Endothelial cell of umbilical vein (primary cell): Measurements from ENCODE around the gene LRFN5. TPM values are rescaled to one million over a fixed set of nuclear protein-coding genes. Genes with fewer than 3 reads are reported as not detected.

Experiments used
- Bru-seq: library from RNA; stranded (reverse); fragments of 400-500 nt; gene quantifications from one replicate; lab custom pipeline; 2021; lab: Mats Ljungman, UMichigan
- BruChase-seq, 2 experiments: library from RNA; stranded (reverse); fragments of 400-500 nt; gene quantifications; one replicate each; lab custom pipeline; 2021; lab: Mats Ljungman, UMichigan
- BruUV-seq: library from RNA; stranded (reverse); fragments of 400-500 nt; replicated peaks from 2 replicates; lab custom pipeline; 2021; lab: Mats Ljungman, UMichigan
- CTCF ChIA-PET: fragments of 300-600, 350-600 bp; sonication (Branson Sonifier 250); formaldehyde crosslinking; loops from one replicate; lab custom pipeline; 2021; ENCODE audit warnings: antibody characterized with exemption, inconsistent platforms; lab: Charles Lee
- POLR2A ChIA-PET: fragments of 300-600, 350-600 bp; sonication (Branson Sonifier 250); formaldehyde crosslinking; loops from one replicate; lab custom pipeline; 2021; ENCODE audit warnings: antibody characterized with exemption, inconsistent platforms; lab: Charles Lee
- DNase-seq: peaks from one replicate; pipeline ENCODE4 v3.0.0-alpha.2; 2011; ENCODE audit warnings: low read depth, low spot score
- FAIRE-seq: peaks from 2 replicates; lab custom pipeline; 2011; peaks lifted over from hg19 to GRCh38; lab: Jason Lieb, UNC
- H2AFZ ChIP-seq: 2 replicates; pipeline ENCODE4 v1.6.0; 2012; ENCODE audit warnings: low read depth, low read length, control low read depth, inconsistent platforms
- H3K27ac ChIP-seq: 2 replicates; pipeline ENCODE4 v1.5.1; 2011; ENCODE audit warnings: low read depth, mild to moderate bottlenecking, control low read depth, low read length, moderate library complexity; ENCODE audit not compliant: insufficient read depth
- H3K27me3 ChIP-seq, 2 experiments: 2 replicates each; pipeline versions ENCODE4 v1.6.0 to v1.6.1; 2011; ENCODE audit warnings: low read length in 2 of 2, mixed read lengths in 1 of 2; ENCODE audit not compliant: control insufficient read depth in 2 of 2, insufficient read depth in 2 of 2
- H3K36me3 ChIP-seq, 2 experiments: 2 replicates in 1 of 2; 3 replicates in 1 of 2; pipeline ENCODE4 v1.5.1; 2011; ENCODE audit warnings: low read length in 2 of 2, mild to moderate bottlenecking in 1 of 2, moderate library complexity in 1 of 2; ENCODE audit not compliant: control insufficient read depth in 2 of 2, insufficient read depth in 2 of 2; ENCODE audit errors: extremely low read depth in 1 of 2
- H3K4me1 ChIP-seq: 3 replicates; pipeline ENCODE4 v1.5.1; 2011; ENCODE audit warnings: mild to moderate bottlenecking, low read length; ENCODE audit not compliant: control insufficient read depth, insufficient read depth; ENCODE audit errors: extremely low read depth
- H3K4me2 ChIP-seq: 2 replicates; pipeline ENCODE4 v1.6.1; 2011; ENCODE audit warnings: low read length, control low read depth, mixed read lengths; ENCODE audit not compliant: insufficient read depth
- H3K4me3 ChIP-seq, 3 experiments: fragments of 200-600 bp in 1 of 3; sonication (generic), shearing (Covaris generic) in 1 of 3; replicated peaks in 1 of 3; 2 replicates each; pipeline ENCODE4 v1.5.1; 2011 to 2016; ENCODE audit warnings: control low read depth in 3 of 3, low read length in 3 of 3, mild to moderate bottlenecking in 2 of 3, inconsistent platforms in 1 of 3, low read depth in 1 of 3, moderate library complexity in 1 of 3; ENCODE audit not compliant: insufficient read depth in 1 of 3
- H3K79me2 ChIP-seq: 2 replicates; pipeline ENCODE4 v1.6.0; 2012; ENCODE audit warnings: low read length, inconsistent platforms; ENCODE audit not compliant: control insufficient read depth, insufficient read depth
- H3K9ac ChIP-seq: replicated peaks from 2 replicates; pipeline ENCODE3; 2011; ENCODE audit warnings: low read length, control low read depth; ENCODE audit not compliant: insufficient read depth; ENCODE audit errors: extremely low read depth
- H3K9me1 ChIP-seq: replicated peaks from 3 replicates; pipeline ENCODE4 v1.6.0; 2011; ENCODE audit warnings: mild to moderate bottlenecking, low read length; ENCODE audit not compliant: control insufficient read depth, insufficient read depth; ENCODE audit errors: extremely low read depth
- H3K9me3 ChIP-seq: replicated peaks from 2 replicates; pipeline ENCODE4 v1.5.1; 2012; ENCODE audit warnings: low read length, inconsistent platforms; ENCODE audit not compliant: control insufficient read depth, insufficient read depth
- H4K20me1 ChIP-seq: replicated peaks from 2 replicates; pipeline ENCODE3; 2011; ENCODE audit warnings: mild to moderate bottlenecking, low read length; ENCODE audit not compliant: control insufficient read depth, insufficient read depth; ENCODE audit errors: extremely low read depth
- EZH2 ChIP-seq: IDR thresholded peaks from 2 replicates; pipeline ENCODE4 v1.6.1; 2012; ENCODE audit warnings: borderline replicate concordance, low read depth, mild to moderate bottlenecking, moderate library complexity, low read length, inconsistent platforms; ENCODE audit not compliant: severe bottlenecking
- FOS ChIP-seq: IDR thresholded peaks from 2 replicates; pipeline ENCODE4 v1.6.1; 2011; ENCODE audit warnings: mild to moderate bottlenecking, low read length, moderate library complexity, borderline replicate concordance; ENCODE audit not compliant: insufficient read depth
- GATA2 ChIP-seq: IDR thresholded peaks from 2 replicates; pipeline ENCODE4 v1.7.0; 2011; ENCODE audit warnings: low read depth, mild to moderate bottlenecking, moderate library complexity, mixed read lengths, low read length; ENCODE audit not compliant: insufficient read length, insufficient read depth
- MYC ChIP-seq: IDR thresholded peaks from one replicate; pipeline ENCODE4 v1.6.1; 2011; ENCODE audit warnings: mild to moderate bottlenecking, low read depth, low read length
- POLR2AphosphoS5 ChIP-seq: IDR thresholded peaks from 2 replicates; pipeline ENCODE4 v1.6.1; 2012; ENCODE audit warnings: low read depth, mild to moderate bottlenecking, control low read depth, low read length, moderate library complexity; ENCODE audit not compliant: insufficient read depth
- dilution Hi-C: fragments of 300-500 bp; cut with MboI; formaldehyde crosslinking; loops from one replicate; pipeline ENCODE4 v1.15.0; 2019; ENCODE audit warnings: low sequenced_read_pairs; ENCODE audit not compliant: extremely low pct_ligation_motif_present
- intact Hi-C: fragments of 100-400 bp; cut with micrococcal nuclease; formaldehyde crosslinking; loops from one replicate; pipeline ENCODE4 v1.10.0; 2022
- long read RNA-seq: library from polyadenylated mRNA; stranded (forward); transcript quantifications from one replicate; pipeline ENCODE4 v2.0.0, GENCODE V29; 2021
- polyA minus RNA-seq, 3 experiments: library from RNA; depleted of rRNA, polyadenylated mRNA; stranded (reverse); fragments of >200 nt; gene quantifications; 1 replicate in 1 of 3; 2 replicates in 2 of 3; pipeline ENCODE4 v1.2.3, GENCODE V29; 2011
- polyA plus RNA-seq, 4 experiments: library from polyadenylated mRNA; depleted of rRNA in 3 of 4; stranded (reverse) in 3 of 4; unstranded in 1 of 4; fragments of >200 nt; gene quantifications; 2 replicates each; pipeline versions ENCODE4 v1.2.1 to v1.2.3, GENCODE V29; 2011 to 2012; ENCODE audit warnings: missing spikeins in 1 of 4
- total RNA-seq: library from RNA; stranded (reverse); gene quantifications from 2 replicates; pipeline ENCODE4 v1.2.3, GENCODE V29; 2021

Gene LRFN5
- not detected in 2 replicates for total RNA-seq
- polyA plus RNA-seq: not detected in 2 replicates
- not detected in 2 replicates for polyA plus RNA-seq (2011; cell fraction: cytosol; rRNA removed)
- not detected in 2 replicates for polyA plus RNA-seq (2011; cell fraction: nucleus; rRNA removed)
- polyA plus RNA-seq (2012): not detected in 2 replicates
- polyA minus RNA-seq: not detected in 2 replicates
- polyA minus RNA-seq (2011; cell fraction: cytosol; rRNA and poly(A)+ RNA removed): not detected
- not detected in 2 replicates for polyA minus RNA-seq (2011; cell fraction: nucleus; rRNA and poly(A)+ RNA removed)
- Bru-seq, nascent RNA: percentile 2 among the genes with signal in this experiment
- BruChase-seq, experiment 1, labeled RNA remaining after a 6-hour chase: percentile 10 among the genes with signal in this experiment
- percentile 19 among the genes with signal in this experiment for BruChase-seq, experiment 2, labeled RNA remaining after a 2-hour chase
- long read RNA-seq: 0 reads

DNA sequence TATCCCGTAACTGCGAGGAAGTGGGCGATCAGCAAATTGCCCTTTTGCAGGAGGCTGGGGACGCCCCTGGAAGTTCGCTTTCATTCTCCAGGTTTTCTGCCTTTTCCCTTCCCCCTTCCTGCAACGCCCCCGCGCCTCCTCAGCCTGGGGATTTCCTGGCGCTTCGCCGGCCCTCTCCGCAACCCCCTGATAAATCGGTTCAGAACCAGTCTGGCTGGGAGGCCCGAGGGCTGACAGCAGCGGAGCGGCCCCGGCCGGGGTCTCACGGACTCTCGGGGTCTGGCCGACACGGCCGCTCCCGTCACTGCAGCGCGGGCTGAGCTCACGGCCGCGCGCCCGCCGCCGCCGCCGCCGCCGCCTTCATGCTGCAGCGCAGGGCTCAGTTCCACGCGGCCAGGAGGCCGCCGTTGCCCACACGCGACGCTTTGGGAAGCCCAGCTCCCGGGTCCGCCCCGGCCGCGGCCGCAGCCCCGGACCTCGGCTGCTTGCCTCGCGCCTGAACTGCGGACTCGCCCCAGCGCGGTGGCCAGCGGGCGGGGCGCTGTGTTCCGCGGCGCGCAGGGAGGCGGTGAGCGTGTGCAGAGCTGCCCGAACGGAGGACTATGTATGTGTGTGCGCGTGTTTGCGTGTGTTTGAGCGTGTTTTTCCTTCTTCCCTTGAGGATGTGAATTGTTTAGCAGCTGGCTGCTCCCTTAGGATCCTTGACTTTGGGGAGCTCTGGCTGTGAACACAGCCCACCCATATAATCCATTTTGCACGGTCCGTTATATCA, at the start of gene LRFN5:
LRFN5 (plus strand) TSS at position 345 of the 772 bp plus-strand sequence.
- H3K36me3 ChIP-seq: no peaks in the 10 kb centered on the region
- no peaks in the 10 kb centered on the region for H3K9me3 ChIP-seq
- intact Hi-C loops (no loop called here), dilution Hi-C loops (no loop called here)
- peaks cover 4% of the 10 kb centered on the region for H3K4me1 ChIP-seq
- FAIRE-seq (no peak), DNase-seq (no peak)
- H3K9ac ChIP-seq: no peak within 1 kb of the TSS
- peaks cover 45 to 69% of the 10 kb centered on the region in 2 experiments for H3K27me3 ChIP-seq
- no peaks in the 10 kb centered on the region for H3K9me1 ChIP-seq
- CTCF ChIA-PET: interaction anchor here (1.2 kb wide), 1 partner anchor 15 kb away, joined by 3 read pairs; no protein-coding TSS in a partner anchor
- H3K79me2 ChIP-seq: no peaks in the 10 kb centered on the region
- TF ChIP-seq EZH2: peak; percentile 36
- no peak for TF ChIP-seq POLR2AphosphoS5
- TF ChIP-seq FOS: no peak
- TF ChIP-seq GATA2: no peak
- TF ChIP-seq MYC: no peak
- peak within 1 kb of the TSS in 2 of 3 experiments; percentile 12 to 47 for H3K4me3 ChIP-seq
- no peak within 1 kb of the TSS for H3K27ac ChIP-seq
- POLR2A ChIA-PET: no interaction called here
- H3K4me2 ChIP-seq: peak within 1 kb of the TSS; percentile 75
- peak within 1 kb of the TSS; percentile 62 for H2AFZ ChIP-seq
- no peaks in the 10 kb centered on the region for H4K20me1 ChIP-seq
- no TSS peak for BruUV-seq
